ENCODE measurements around the gene OR51B2.
A peak's percentile ranks its signal among the peaks of the same experiment; 100 is the strongest.
"Not testable (repeated sequence)": the region's sequence is repeated elsewhere in the genome, so short reads cannot be mapped to it uniquely, and the experiment has no call there.

OR51B2 gene

GRCh38 chr11:5310423-5310822, 13.7 kb downstream of the OR51B2 start:
- DNase-seq: no peak

DNA sequence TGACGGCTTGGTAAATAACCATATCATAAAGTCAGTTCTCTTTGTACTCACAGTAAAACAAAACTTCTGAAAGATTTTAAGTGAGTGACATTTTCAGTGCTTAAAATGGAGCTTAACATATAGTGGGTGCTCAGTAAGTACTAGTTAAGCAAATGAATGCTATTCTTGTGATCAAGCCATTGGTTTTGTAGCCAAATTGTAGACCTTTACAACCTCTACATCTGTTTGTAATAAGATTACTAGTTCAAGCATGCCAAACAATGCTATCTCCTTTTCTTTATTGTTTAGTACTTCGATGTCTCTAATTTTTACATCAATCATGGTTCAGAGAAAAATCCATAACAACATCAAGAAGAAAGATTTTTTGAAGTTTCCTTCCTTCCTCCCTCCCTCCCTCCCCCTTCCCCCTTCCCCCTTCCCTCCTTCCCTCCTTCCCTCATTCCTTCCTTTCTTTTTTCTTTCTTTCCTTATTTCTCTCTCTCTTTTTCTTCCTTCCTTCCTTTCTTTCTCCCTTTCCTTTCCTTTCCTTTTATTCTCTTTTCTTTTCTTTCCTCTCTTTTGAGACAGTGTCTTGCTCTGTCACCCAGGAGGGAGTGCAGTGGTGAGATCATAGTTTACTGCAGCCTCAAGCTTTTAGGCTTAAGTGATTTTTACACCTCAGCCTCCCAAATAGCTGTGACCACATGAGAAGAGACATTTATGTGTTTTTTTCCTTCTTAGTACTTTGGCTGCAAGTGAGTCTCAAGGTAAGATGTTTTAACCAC, 16.7 kb downstream of the OR51B2 start:
- no peak for DNase-seq

DNA sequence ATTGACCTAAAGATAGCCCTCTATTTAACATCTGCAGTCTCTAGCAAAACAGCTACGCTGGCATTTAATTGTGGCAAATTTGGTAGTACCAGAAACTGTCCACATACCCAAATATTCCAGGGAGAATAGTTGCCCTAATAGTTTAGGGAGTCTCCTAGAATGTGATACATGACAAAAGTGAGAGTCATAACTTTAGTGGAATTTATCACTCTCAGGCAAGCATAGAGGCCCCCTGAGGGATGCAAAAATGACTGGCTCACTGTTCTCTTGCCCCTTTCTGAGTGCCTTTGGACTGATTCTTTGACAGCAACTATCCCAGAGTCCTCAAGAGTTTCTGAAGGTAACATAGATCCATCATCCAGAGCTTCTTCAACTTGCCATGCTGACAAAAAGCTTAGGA, 20.1 kb downstream of the OR51B2 start:
- DNase-seq: no peak

- no peak for DNase-seq
Observed at GRCh38 chr11:5303626-5304025, 20.5 kb downstream of the OR51B2 start.

- no peak for DNase-seq
Observed at GRCh38 chr11:5301846-5302245, 22.3 kb downstream of the OR51B2 start, which contains the start of gene OR51B4. OR51B4 (minus strand) TSS chr11:5301946; CDS start chr11:5301946, 0 bp downstream.

DNA sequence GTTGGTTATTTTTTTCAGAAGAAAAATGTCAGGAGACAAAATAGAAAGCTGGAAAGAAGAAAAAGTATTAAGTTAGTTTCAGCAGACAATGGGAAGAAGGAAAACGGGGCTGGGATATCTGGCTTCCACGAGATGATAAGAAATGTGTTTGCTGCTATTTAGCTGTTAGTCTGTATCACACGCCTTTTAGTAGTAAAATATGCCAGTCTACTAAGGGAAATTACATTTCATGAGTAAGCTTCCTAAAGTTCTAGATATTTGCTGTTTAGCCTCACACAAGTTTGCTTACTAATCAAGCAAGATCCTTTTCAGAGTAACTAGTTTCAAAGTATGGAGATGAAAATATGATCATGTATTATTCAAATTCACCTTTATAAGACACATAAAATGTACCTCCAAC, 23.8 kb downstream of the OR51B2 start:
- no peak for DNase-seq

DNA sequence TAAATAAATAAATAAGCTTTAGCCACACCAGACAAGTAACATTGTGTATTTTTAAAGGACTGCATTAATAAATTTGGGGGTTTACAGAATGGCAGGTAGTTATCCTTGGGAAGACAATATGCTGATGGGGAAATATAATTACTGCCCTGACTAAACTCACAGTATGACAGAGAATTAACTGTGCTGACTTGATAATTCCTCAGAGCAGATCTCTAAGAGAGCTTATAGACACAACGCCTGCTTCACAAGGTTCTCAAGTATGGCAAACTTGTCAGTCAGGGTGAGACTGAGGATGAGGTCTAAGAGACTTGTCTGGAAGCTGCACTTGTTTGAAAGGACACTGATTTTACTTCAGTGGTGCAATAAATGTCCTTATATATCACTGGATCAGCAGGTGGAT, 25.6 kb downstream of the OR51B2 start:
- no peak for DNase-seq

GRCh38 chr11:5297721-5298323, 26.3 kb downstream of the OR51B2 start:
- DNase-seq: no peak

GRCh38 chr11:5294342-5294995, 29.6 kb downstream of the OR51B2 start:
- not testable (repeated sequence) for DNase-seq

DNA sequence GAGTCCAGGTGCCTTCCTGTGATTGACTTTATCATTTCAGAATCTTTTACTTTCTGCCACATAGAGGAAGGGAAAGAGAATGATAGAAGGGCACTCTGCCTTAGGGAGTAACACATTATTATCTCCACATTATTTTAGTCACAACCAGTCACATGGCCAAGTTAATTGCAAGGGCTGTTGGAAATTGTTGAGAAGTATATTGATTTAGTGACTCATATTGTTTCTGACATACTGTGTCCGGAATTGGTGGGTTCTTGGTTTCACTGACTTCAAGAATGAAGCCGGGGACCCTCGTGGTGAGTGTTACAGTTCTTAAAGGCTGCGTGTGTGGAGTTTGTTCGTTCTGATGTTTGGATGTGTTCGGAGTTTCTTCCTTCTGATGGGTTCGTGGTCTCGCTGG, 31.1 kb downstream of the OR51B2 start:
- no peak for DNase-seq

DNA sequence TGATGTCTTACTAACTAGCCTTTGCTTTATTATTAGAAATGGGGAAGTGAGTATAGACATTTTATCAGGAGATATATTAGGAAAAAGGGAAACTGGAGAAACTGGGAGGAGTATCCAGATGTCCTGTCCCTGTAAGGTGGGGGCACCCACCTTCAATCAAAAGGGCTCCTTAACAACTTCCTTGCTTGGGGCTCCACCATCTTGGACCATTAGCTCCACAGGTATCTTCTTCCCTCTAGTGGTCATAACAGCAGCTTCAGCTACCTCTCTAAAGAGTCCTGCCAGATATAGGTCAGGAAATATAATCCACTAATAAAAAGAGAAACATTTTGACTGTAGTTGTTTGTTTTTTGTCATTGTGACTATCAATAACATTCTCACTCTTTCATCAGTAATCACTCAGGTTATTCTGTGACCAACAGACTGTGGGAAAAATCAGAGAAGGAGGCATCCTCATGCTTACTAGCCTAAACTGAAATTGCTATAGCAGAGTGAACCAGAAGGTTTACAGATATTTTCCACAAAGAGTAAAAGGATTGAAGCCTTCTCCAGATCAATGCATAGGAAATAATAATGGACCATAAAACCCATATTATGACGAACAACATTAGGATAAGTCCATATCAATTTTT, 32.8 kb downstream of the OR51B2 start:
- no peak for DNase-seq

GRCh38 chr11:5290106-5290505, 34.0 kb downstream of the OR51B2 start:
- DNase-seq: no peak

DNA sequence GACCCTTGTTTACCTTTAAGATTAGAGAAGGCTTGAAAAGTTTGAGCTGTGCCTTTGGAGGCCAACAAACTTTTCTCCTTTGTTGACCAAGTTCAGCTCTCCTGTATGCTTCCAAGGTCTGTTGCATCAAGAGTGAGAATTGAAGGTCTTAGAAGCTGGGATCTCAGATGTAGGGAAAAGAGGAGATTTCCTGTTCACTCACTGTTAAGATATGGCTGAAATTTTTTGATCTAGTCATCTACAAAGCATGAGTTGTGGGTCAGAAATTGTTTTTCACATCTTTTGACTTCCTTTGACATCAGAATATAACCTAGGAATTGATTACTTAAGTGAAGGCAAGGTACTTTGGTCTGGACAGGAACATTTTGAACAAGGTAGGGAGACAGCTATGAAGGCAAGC, 34.4 kb downstream of the OR51B2 start:
- DNase-seq: no peak

DNA sequence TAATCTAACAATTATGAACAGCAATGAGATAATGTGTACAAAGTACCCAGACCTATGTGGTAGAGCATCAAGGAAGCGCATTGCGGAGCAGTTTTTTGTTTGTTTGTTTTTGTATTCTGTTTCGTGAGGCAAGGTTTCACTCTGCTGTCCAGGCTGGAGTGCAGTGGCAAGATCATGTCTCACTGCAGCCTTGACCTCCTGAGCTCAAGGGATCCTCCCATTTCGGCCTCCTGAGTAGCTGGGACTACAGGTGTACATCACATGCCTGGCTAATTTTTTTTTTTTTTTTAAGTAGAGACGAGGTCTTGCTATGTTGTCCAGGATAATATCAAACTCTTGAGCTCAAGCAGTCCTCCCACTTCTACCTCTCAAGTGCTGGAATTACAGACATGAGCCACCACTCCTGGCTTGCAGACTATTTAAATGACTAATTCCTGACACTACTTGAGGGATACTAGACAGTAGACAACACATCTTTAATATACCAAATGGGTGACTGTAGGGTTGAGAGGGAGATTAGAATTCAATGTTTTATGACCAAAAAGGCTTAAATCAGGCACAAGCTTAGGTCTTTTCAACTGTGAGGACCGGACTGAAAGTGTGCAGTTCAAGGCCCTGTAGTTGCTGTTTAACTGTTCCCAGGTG, 35.1 kb downstream of the OR51B2 start:
- no peak for DNase-seq

DNA sequence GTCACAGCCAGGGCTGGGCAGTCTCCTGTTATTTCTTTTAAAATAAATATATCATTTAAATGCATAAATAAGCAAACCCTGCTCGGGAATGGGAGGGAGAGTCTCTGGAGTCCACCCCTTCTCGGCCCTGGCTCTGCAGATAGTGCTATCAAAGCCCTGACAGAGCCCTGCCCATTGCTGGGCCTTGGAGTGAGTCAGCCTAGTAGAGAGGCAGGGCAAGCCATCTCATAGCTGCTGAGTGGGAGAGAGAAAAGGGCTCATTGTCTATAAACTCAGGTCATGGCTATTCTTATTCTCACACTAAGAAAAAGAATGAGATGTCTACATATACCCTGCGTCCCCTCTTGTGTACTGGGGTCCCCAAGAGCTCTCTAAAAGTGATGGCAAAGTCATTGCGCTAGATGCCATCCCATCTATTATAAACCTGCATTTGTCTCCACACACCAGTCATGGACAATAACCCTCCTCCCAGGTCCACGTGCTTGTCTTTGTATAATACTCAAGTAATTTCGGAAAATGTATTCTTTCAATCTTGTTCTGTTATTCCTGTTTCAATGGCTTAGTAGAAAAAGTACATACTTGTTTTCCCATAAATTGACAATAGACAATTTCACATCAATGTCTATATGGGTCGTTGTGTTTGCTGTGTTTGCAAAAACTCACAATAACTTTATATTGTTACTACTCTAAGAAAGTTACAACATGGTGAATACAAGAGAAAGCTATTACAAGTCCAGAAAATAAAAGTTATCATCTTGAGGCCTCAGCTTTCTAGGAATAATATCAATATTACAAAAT, 35.8 kb downstream of the OR51B2 start:
- DNase-seq: peak; percentile 60

DNA sequence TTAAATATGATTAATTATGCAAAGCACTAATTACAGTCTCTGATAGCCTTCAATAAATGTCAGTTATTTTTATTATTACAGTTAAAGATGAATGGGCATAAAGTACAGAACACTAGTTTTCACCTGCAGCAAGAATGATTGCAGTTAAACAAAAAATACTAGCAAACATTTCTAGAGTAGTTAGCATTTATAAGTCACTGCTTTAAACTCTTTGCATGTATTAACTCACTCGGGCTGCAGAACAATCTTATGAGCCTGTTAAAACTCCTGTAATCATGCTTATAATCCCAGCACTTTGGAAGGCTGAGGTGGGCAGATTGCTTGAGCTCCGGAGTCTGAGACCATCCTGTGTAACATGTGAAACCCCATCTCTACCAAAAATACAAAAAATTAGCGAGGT, 37.2 kb downstream of the OR51B2 start:
- no peak for DNase-seq

- DNase-seq: no peak
Observed at GRCh38 chr11:5286351-5286750, 37.7 kb downstream of the OR51B2 start.

GRCh38 chr11:5285703-5286340, 38.3 kb downstream of the OR51B2 start:
- DNase-seq: no peak

- no peak for DNase-seq
Observed at GRCh38 chr11:5284637-5285036, 39.5 kb downstream of the OR51B2 start.

- DNase-seq: no peak
Observed at GRCh38 chr11:5283882-5284281, 40.2 kb downstream of the OR51B2 start.

DNA sequence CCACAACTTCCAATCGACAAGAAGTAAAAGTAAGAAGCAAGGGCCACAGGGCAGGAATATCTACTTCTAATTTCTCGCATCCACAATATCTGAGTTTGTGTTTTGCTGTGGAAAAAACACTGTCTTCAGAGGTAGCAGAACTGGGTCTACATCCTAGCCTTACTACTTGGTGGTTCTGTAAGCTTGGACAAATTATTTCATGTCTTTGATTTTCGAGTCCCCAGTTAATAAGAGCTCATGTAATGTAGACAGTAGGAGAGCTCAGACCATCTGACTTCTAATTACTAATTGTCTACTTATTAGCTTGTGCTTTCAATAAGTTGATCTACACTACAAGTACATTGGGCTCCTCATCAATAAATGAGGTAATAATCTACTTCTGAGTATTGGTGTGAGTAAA, 41.0 kb downstream of the OR51B2 start:
- DNase-seq: no peak

DNA sequence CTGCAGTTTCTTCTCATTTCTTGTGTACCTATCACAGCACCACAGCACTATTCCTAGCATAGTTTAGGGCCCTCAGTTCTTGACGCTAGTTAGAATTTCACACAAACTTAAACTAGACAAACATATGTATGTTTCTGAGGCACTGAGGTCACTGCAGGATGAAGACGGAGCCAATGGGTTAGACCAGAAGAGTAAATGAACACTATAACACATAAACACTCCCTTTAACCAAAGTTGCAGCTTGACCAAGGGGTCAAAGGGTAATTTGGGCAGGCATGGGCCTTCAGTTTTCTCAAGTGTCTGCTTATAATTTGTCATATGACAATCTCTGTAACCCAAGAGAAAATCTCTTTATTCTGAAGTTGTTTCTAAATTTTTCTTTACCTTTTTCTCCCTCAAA, 41.5 kb downstream of the OR51B2 start:
- DNase-seq: no peak
